NCI-H82 (cell line): ENCODE results near the gene RCOR2.
A peak's percentile ranks its signal among the peaks of the same experiment; 100 is the strongest.
"Not testable (repeated sequence)": the region's sequence is repeated elsewhere in the genome, so short reads cannot be mapped to it uniquely, and the experiment has no call there.

Experiments used
- DNase-seq: peaks from one replicate; lab custom pipeline; 2025; lab: John Stamatoyannopoulos, UW

Gene RCOR2

DNA sequence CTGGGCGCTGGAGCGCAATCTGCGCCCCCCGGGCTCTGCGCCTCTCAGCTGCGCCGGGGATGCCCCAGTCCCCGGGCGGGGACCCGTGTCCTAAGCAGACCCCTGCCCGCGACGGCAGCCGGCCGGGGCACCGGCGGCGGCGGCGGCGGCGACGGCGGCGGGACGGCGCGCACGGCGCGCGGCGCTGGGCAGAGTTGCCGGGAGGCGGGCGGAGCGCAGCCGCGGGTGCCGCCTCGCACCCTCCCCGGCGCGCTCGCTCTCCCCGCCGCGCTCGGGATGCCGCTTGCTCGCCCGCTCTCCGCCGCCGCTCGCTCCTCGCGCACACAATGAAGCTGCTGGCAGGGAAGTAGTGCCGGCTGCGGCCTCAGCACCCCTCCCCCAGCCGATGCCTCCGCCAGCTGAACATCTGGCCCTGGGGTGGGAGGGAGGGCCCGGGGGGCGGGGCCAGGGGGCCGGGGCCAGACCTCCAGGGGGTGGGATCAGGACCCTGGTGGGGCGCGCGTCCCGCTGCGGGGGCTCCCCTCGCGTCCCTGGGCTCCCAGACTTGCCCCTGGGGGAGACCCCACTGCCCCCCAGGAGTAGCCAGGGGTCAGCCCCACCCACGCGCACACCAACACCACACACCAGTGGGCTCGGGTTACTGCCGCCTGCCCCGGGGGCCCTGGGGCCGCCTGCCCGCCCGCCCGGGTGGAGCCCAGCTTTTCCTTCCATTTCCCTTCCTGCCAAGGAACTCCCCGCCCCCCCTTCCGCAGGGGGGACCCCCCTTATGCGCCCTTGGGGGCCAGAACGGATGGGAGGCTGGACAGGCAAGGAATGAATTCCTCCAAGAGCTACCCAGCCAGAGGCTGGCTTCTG lies at the start of gene RCOR2:
TSS of gene RCOR2 (minus strand) at position 328 of the 855 bp plus-strand sequence. CDS start 708 bp downstream, outside the sequence.
- DNase-seq = peak; percentile 89

DNA sequence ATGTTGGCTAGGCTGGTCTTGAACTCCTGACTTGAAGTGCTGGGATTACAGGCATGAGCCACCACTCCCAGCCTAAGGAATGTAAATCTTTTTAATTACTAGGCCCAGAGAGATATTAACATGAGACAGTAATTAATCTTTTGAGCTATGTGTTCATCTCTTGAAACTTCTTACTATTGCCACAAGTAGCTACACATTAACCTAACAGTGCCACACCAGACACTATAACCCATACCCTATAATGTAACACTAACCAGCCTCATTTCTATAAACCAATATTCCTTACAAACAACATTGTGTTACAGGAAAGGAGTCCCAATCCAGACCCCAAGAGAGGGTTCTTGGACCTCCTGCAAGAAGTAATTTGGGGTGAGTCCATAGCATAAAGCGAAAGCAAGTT lies 49.5 kb upstream of the RCOR2 start:
- DNase-seq = no peak

DNA sequence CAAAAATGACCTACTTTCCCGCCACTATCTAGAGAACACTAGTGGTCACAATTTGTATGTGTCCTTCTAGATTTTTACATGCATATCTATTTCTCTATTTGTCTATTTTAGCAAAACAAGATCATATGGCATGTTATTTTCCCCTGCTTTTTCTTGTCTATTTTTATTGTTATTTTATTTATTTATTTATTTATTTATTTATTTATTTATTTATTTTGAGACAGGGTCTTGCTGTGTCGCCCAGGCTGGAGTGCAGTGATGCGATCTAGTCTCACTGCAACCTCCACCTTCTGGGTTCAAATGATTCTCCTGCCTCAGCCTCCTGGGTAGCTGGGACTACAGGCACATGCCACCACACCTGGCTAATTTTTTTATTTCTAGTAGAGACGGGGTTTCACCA lies 46.9 kb upstream of the RCOR2 start:
- DNase-seq = not testable (repeated sequence)

DNA sequence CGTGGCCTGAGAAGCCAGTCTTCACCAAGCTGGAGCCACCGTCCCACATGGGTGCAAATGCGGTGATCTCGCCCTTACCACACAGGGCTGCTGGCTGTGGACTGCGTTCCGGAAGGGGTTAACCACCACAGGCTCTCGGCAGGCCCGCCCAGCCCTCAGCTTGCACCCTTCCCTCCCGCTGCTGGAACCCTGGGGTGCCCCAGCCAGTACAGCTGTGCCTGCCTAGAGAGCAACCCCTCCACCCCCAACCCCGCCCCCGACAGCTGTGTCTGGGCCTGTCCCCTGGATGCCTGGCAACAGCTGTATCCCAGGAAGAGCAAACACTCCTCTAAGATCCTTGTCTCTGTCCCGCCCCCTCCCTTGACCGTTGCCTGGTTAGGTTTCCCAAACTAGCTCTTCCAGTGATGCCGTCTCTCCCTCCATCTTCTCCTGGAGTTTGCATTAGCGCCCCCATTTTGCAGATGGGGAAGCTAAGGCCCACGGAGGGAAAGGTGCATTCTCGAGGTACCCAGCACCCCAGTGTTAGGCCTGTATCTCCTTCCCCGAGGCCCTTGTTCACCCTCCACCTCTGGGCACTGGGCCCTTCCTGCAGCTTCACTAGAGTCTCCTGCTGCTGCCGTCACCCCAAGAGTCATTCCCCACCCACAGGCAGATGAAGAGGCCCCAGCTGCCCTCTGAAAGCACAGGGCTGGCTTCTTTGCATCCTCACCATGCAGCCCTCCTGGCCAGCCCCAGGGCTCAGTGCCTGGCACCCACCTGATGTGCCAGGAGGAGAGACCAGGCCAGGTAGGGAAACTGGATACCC lies 44.8 kb upstream of the RCOR2 start:
- no peak for DNase-seq

DNA sequence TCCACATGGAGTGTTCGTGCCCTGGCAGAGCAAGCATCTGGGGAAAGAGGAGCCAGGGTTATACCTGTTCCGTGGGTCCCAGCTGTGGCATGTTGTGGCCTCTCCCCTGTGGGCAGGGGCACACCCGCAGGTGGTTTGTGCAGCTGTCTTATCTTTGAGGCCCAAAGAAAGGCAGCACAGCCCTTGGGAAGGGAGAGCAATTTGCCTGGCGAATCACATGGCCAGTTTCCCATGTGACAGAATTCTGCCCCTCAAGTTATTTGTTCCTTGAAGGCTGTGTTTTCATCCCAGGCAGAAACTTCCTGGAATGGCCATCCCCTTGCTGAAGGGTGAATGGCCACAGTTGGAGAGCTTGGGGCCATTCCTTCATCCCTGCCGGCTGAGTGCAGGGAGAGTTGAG lies 41.0 kb upstream of the RCOR2 start:
- DNase-seq = no peak

DNA sequence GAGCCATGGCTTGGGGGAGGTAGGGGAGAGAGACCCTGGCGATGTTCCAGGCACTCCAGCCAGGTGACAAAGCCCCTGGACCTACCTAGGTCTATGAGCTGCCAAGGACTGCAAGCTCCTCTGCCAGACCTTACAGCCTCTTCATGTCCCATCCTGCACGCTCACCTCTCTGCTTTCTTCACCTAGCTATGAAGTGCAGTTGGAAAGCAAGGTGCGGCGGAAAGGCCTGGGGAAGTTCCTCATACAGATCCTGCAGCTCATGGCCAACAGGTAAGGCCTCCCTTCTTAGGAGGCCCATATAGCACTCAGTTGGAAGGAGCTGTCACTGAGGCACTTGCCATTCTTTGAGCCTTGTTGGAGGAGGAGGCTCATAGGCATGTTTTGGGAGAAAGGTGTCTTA lies 35.6 kb upstream of the RCOR2 start:
- DNase-seq = no peak

DNA sequence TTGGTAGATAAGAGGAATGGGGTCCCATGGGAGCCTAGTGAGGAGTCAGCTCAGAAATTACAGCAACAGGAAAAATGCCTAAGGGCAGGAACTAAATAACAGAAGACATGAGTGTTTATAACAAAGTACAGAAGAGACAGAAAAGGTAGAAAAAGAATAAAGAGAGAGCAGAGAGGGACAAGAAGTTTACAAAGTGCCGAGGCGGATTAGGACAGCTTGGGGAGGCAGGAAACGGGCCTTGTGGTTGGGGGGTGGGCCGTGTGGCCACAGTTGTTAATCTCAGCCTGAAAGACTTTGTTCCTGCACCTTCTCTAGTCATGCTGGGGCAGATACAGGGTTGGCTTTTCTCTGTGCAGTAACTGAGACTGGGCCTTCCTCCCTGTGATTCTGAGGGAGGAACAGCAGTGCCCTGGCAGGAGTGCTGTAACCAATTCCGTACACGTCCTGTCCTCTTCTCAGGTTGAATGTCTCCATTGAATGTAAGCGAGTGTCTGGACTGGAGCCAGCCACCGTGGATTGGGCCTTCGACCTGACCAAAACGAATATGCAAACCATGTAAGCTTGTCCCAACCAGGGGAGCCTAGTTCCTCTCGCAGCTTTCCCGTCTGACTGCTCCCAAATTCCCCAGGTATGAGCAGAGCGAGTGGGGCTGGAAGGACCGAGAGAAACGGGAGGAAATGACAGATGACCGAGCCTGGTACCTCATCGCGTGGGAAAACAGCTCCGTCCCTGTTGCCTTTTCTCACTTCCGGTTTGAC lies 35.0 kb upstream of the RCOR2 start:
- DNase-seq = no peak

DNA sequence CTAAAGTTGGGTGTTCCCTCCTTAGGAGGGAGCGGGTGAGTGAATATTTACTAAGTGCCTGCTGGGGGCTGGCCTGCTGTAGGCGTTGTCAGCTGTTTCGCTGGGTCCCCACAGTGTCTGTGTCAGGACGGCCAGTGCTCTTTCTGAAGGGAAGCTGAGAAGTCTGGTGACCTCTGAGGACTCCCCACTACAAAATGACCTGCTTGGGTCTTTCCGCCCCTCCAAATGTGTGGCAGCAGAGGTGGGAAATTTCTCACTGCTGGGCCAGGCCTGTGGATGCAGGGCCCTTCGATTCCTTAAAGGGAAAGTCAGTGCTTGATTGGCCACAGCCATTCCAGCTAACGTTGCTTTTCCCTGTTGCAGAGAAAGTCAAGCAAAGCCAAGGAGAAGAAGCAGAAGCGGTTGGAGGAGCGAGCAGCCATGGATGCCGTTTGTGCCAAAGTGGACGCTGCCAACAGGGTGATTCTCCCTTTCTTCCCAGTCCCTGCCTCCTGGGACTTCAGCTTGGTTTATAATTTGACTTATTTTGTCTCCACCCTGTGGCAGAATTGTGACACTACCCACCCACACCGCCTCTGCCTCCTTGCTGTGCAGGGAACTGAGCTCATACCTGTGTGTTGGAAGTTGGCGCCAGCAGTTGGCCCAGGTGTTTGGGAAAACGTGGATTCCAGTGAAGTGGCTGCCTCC lies 28.7 kb upstream of the RCOR2 start:
- DNase-seq = peak; percentile 77

DNA sequence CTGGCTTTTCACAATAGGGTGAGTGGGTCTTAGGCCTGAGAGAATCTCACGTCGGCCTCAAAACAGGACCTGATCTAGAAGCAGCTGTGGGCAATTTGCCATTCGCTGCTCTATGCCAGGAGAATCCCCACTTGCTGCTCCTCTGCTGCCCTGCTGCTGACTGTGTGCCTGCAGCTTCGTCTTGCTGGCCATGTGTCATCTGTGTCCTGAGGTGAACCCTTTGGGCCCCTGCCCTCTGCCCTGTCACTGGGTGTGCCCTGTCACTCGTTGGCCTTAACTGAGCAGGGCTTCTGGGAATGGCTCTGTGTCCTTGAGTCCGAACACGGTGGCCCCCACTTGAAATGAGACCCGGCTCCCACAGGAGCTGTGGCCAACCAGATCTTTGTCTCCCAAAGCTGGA lies 28.0 kb upstream of the RCOR2 start:
- DNase-seq = no peak

DNA sequence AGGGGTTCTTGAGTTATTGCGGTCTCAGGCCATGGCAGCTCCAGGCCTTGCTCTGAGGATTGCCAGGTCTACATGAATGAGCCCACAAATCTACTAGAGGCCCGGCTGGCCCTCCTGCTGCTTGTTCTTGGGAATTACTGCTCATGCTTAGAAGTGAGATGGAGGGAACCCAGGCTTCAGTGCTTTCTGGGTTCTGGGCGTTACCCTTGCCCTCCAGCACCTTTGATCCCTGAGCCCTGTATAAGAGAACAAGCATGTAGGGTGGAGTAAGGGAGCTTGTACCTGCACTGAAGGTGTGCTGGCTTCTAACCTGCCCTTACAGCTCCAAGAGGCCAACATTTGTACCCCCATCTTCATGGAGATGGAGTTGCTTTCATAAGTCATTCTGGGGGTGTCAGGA lies 25.8 kb upstream of the RCOR2 start:
- no peak for DNase-seq

DNA sequence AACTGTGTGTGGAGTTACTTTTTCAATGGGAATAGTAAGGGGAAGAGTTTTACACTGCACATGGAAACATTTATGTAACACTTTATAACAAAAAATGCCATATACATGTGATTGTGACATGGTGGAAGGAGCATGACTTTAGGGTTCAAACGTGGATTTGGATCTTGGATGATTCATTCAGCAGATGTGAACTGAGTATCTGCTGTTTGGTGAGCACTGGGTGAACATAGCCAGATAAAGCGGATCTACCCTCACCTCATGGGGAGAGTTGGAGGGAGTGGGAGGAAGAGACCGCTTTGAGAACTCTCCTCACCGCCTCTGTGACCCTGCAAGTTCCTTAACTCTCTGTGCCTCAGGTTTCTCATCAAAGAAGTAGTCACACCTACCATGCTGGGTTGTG lies 24.9 kb upstream of the RCOR2 start:
- DNase-seq = no peak

DNA sequence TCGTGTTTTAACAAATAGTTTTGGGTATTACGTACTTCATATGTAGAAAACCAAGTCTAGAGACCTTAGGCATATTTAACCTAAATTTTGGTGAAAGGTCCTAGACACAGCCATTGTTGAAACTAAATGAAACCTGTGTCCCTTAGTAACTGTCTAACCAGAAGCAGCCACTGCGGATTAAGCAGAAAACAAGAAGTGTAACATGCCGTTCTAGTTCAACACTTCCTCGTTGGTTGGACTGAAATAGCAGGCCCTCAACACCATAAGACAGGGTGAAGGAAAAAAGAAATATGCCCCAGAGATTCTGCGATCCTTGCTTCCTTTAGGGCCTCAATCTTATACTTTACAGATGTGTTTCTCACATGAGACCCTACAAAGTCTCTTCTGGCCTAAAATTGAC lies 23.8 kb upstream of the RCOR2 start:
- no peak for DNase-seq

DNA sequence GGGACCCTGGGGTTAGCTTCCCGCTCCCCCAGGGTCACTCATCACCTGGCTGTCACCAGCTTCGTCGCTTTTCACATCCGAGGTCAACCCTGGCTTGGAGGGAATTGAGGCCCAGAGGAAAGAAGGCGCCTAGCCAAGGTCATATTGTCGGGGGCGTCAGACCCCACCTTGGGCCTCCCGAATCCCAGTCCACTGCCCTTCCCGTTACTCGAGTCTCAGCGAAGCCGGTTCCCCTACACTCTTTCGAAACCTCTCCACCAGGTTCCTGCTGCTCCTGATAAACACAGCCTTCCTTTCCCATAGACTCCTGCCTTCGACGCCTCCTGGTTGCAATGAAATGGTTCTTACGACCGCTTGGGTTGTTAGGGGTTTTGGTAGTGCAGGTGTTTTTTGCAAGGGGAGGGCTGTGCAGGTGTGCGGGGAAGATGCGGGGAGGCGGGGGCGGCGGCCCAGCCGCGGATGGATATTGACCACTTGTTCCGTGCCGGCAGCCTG lies 22.5 kb upstream of the RCOR2 start:
- DNase-seq = no peak

DNA sequence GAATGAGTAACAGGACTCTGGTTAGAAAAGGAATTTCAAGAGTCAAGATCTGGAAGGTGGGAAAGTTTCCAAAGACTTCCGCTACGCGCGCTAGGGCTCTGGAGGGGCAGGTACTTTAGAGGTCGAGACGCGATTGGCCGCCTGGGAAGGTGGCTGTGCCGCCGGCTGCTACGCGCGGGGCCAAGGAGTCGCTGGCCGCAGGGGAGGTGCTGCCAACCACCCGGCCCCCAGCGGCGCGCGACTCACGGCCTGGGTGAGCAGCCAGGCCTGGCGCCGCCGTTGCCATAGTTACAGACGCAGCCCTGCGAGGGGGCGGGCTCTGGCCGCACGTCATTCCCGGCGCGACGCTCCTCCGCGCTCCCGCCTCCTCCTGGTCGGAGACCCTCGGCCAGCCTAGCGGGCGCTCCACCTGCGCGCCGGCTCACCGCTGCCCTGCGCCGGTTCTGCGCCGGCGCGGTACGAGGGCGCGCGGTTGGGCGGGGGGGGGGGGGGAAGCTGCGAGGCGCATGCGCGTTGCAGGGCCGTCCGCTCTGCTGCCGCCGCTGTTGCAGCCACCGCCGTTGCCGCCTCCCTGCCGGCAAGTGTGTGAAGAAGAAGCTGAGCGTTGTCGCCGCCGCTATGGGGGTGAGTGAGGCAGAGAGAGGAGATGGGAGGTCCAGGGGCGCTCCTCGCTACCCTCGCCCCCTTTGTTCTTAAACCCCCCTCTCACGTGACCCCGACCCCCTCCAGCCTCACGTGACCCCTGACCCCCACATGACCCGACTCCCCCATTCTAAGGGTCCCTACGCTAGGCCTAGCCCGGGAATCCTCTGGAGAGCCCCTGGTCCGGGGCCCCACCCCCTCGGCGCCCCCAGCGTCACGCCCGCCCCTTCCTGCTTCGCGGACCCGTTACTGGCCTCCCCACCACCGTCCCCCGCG lies 21.8 kb upstream of the RCOR2 start, which contains the start of gene NAA40:
TSS of gene NAA40 (plus strand) at position 524 of the 918 bp plus-strand sequence. CDS start at position 619, 95 bp downstream.
- DNase-seq = peak; percentile 97

DNA sequence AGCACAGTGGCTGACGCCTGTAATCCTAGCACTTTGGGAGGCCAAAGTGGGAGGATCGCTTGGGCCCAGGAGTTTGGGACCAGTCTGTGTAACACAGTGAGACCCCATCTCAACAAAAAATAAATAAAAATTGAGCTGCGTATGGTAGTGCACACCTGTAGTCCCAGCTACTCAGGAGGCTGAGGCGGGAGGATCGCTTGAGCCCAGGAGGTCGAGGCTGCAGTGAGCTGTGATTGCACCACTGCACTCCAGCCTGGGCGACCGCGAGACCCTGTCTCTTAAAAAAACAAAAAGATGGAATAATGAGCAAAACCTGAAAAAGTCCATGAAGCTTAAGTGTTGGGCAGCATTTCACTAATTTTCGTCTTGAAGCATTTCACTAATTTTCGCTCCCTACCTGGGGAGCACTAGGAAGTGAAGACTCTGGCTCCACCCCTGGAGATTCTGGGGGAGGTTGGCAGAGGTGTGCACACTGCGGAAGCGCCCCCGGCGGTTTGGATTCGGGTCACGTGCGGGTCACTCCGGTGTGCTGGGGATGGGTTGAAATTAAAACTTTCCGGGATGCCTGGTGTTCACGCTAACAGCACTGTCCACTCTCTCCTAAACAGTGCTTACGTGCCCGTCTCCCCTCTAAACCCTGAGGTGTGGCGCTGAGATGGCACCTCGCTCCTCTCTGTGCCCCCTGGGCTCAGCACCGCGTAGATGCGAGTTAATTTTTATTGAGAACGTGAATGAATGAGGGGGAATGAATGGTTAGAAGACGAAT lies 20.9 kb upstream of the RCOR2 start:
- DNase-seq = peak; percentile 51

DNA sequence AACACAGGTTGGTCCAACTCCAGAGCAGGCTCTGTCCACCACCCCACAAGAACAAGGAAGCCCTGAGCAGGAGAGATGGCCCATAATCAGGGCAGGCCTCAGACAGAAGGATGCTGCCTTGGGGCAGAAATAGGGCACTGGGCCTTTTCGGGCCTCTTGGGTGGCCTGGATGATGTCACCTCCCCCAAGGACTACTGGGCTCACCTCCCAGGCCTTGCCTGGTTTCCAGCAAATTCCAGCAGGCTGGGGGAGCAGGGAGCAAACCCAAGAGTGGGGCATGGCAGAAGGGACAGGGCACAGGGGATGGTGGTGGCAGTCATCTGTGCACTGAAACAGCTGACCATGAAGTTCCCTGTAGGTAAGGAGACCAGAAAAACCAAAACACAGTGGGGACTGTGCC lies 16.5 kb upstream of the RCOR2 start:
- DNase-seq = no peak

DNA sequence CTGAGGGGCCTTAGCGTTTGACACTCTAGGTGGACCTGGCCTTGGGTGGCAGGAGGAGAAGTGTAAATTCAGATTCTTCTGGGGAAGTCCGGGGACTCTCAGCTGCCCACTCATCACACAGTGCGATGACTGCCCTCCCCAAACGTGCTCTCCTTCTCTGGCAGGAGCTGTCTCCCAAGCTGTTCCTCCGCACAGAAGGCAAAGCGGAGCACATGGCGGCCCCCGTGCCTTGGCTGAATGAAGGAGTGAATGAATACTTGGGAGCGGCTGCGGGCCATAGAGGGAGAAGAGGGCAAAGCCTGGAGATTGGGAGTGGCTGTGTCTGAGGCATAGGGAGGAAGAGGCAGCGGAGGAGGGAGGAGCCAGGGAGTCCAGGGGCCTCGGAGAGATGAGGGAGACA lies 14.9 kb upstream of the RCOR2 start:
- DNase-seq = no peak

DNA sequence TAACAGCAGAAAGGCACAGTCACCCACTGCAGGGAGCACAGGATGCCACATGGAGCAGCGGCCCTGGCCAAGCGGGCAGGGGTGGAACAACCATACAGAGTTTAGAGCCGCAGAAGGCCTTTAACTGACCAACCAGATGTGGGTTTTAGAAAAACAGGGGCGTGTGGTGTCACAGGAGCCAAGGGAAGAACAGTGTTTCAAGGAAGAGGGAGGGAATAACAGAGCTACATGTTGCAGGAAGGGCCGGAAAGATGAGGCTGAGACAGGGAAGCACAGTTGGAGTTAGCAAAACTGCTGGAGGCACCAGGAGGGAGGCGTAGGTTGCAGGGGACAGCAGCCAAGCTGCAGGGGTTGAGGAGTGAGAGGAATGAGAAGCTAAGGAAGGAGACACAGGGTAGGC lies 14.1 kb upstream of the RCOR2 start:
- DNase-seq = no peak

DNA sequence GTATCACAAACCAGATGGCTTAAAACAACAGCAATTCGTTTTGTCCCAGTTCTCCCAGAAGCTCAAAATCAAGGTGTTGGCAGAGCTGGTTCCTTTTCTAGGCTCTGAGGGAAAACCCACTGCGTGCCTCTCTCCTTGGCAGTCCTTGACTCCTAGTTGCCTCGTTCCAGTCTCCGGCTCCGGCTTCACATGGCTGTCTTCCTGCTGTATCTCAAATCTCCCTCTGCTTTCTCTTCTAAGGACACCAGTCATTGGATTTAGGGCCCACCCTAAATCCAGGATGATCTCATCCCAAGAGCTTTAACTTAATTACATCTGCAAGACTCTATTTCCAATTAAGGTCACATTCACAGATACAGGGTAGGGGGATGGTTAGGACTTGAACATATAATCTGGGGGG lies 12.7 kb upstream of the RCOR2 start:
- peak; percentile 94 for DNase-seq

DNA sequence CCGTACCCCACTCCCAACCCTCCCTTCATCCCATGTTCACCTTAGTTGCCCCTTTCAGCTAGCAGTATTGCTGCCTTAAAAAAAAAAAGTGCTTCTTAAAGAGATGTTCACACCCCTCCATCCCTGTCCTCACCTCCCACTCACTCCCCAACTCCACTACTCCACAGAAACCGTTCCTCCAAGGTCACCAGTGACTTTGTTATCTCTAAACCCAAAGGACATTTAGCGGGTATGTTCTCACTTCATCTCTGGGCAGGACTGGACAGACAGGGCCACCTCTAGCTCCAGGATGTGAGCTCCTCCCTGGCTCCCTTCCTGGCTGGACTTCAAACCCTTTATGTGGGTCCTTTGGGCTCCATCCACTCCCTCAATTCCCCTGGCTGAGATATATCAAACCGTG lies 6.4 kb upstream of the RCOR2 start:
- DNase-seq = no peak
